Measurements from ENCODE around the gene IRF2.

GRCh38 chr4:184428787-184429186 lies 45.6 kb downstream of the IRF2 start:
- TF ChIP-seq, protein P1, sequence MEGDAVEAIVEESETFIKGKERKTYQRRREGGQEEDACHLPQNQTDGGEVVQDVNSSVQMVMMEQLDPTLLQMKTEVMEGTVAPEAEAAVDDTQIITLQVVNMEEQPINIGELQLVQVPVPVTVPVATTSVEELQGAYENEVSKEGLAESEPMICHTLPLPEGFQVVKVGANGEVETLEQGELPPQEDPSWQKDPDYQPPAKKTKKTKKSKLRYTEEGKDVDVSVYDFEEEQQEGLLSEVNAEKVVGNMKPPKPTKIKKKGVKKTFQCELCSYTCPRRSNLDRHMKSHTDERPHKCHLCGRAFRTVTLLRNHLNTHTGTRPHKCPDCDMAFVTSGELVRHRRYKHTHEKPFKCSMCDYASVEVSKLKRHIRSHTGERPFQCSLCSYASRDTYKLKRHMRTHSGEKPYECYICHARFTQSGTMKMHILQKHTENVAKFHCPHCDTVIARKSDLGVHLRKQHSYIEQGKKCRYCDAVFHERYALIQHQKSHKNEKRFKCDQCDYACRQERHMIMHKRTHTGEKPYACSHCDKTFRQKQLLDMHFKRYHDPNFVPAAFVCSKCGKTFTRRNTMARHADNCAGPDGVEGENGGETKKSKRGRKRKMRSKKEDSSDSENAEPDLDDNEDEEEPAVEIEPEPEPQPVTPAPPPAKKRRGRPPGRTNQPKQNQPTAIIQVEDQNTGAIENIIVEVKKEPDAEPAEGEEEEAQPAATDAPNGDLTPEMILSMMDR (IDR thresholded peaks at IDR 0.05), result no peak
- no peak for TF ChIP-seq EP300 (IDR thresholded peaks at IDR 0.05)

All from ovary (tissue), 3 donors.